ENCODE data around the gene TRMT112.

TRMT112 gene

DNA sequence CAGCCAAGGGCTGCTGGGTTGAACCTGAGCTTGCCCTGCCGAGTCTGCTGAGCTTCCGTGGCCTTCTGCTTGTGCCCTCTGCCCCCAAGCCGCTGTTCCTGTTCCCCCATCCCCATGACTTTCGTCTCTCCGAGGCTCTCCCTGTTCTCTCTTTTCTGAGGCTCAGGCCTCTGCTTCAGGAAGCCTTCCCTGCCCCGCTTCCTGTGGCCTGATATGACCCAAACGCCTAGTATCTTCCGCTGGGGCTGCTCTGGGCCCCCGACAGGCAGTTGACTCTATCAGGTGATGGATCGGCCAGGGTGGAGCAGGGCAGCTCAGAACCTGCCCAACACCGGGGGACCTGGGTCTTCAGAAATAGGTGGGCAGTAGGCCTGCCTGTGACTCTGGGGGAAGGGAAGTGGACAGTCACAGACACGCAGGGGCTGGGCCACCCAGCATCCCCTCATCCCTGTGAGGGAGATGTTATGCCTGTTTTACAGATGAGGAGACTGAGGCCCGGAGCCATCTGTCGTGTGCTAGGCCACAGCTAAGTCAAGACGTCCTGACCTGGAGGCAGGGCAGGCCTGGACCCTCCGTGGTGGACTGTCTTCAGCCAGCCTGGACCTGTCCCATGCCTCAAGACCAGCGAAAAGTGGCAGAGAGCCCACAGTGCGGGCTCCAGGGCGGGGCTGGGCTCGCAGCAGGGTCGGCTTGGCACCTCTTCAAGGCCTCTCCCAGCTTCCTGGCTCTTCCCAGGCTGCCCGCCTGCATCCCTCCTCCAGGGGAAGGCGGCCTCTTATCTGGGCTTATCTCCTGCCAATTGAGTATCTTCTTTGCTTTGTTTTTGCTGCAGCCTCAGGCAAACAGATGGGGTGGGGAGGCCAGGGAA, 49.1 kb downstream of the TRMT112 start:
- DNase-seq: no peak

DNA sequence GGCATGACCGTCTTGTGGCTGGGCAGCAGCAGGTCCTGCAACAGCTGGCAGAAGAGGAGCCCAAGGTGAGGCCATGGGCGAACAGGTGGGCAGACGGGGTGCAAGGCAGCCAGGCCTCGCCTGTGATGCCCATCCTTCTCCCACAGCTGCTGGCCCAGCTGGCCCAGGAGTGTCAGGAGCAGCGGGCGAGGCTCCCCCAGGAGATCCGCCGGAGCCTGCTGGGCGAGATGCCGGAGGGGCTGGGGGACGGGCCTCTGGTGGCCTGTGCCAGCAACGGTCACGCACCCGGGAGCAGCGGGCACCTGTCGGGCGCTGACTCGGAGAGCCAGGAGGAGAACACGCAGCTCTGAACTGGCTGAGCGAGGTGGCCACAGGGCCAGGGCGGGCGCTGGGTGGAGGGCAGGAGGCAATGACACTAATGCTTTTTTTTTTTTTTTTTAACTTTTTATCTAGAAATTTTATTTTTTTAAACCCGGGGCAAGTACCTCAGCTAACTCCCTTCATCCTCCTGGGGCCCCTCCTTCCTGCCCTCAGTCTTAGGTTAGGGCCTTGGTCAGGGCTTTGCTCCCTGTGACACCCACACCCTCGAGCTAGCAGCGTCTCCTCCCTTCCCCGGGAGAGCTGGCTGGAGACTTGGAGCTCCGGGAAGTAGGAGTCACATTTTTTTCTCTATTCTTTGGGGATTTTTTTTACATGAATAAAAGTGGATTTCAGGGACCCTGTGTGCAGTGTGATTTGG, 50.0 kb downstream of the TRMT112 start:
- no peak for DNase-seq

Measured in CD4-positive, alpha-beta T cell treated with Interleukin-21 for 1 hour (primary cell).